ENCODE data around the gene ETS2. TPM values are rescaled to one million over a fixed set of nuclear protein-coding genes. Genes with fewer than 3 reads are reported as not detected.

The ETS2 gene
- total RNA-seq, 2 donors from 2014 or later = 31.4 to 37.2 TPM

DNA sequence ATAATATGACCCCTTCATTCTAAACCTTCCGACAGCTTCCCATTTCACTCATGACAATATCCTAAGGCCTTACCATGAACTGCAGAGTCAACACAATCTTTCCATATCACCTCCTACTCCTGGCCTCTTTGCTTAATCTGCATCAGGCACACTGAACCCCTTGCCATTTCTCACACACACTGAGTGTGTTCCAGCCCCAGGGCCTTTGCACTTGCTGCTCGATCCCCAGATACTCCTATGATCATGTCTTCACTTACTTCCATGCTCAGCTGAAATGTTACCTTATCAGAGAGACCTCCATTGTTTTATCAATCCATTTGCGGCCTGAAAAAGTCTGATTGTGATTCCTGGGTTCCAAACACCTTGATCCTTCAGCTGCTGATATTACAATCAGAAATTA is 47.0 kb downstream of the ETS2 start:
- H3K9me3 ChIP-seq = no peaks in the 10 kb centered on the region
- TF ChIP-seq, protein P1, sequence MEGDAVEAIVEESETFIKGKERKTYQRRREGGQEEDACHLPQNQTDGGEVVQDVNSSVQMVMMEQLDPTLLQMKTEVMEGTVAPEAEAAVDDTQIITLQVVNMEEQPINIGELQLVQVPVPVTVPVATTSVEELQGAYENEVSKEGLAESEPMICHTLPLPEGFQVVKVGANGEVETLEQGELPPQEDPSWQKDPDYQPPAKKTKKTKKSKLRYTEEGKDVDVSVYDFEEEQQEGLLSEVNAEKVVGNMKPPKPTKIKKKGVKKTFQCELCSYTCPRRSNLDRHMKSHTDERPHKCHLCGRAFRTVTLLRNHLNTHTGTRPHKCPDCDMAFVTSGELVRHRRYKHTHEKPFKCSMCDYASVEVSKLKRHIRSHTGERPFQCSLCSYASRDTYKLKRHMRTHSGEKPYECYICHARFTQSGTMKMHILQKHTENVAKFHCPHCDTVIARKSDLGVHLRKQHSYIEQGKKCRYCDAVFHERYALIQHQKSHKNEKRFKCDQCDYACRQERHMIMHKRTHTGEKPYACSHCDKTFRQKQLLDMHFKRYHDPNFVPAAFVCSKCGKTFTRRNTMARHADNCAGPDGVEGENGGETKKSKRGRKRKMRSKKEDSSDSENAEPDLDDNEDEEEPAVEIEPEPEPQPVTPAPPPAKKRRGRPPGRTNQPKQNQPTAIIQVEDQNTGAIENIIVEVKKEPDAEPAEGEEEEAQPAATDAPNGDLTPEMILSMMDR (IDR thresholded peaks at IDR 0.05) = no peak
- peaks cover 0 to 9% of the 10 kb centered on the region in 2 donors for H3K4me1 ChIP-seq
- DNase-seq (ENCODE audit: low spot score) = no peak
- no peak overlapping the region for H3K27ac ChIP-seq
- no peaks in the 10 kb centered on the region for H3K27me3 ChIP-seq
- H3K36me3 ChIP-seq = no peaks in the 10 kb centered on the region
- no peak overlapping the region for H3K4me3 ChIP-seq

DNA sequence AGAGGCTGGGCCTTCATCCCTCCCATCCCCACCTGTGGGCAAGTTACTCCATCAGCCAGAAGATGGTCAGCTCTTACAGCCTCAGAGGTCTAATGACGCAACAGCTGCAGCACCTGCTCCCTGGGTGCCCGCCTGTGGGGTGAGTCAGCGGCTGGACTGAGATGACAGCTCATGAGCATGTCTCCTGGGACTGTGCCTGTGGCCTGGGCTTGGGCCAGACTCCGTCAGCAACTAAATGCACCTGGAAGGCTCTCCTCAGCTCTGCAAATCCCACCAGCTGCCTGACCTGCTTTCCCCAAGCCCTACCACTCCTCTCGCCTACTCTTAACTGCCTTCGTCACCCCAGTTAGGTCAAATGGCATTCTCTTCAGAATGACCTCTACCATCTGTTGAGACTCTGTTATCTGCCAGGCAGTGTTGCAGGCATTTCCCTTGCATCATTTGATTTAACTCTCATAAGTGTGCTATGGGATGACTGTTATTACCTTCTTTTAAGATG is 47.7 kb downstream of the ETS2 start:
- DNase-seq (ENCODE audit: low spot score) = no peak

DNA sequence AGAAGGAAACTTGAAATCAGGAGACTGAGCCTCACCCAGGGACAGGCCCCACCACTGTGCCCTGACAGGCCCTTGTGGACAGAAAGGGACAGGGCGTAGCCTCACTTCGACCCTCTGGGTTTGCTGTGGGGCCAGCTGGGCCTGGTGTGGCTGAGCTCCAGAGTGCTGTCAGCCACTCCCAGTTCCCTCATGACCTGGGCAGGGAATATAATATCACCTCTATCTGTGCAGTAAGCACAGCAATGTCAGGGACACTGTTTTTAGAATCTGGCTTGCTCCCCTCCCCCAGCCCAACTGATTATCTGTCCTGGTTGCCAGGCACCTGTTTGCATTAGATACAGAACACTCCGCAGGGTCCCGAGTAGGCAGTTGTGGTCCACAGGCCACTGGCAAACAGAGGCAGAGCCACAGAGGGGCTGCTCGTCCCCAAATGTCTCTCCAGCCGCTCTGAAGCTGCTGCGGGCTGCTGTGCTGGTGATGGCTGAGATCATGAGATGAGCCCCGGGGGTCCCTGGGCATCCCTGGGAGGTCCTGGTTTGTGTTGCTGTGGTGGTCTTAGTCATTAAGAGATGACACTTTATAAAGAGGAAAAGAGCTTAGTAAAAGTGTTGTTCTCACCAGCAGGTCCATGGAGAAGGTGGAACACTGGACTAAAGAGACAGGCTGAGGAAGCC is 51.6 kb downstream of the ETS2 start:
- no peaks in the 10 kb centered on the region for H3K36me3 ChIP-seq
- no peaks in the 10 kb centered on the region for H3K27me3 ChIP-seq
- TF ChIP-seq, protein P1 (IDR thresholded peaks at IDR 0.05) = no peak
- H3K4me1 ChIP-seq = peaks cover 0 to 7% of the 10 kb centered on the region in 2 donors
- DNase-seq (ENCODE audit: low spot score) = no peak
- H3K9me3 ChIP-seq = no peaks in the 10 kb centered on the region
- no peak overlapping the region for H3K4me3 ChIP-seq
- H3K27ac ChIP-seq = no peak overlapping the region

More for the DNA sequence above, 47.7 kb downstream of the ETS2 start:
- H3K4me1 ChIP-seq = peaks cover 0 to 7% of the 10 kb centered on the region in 2 donors
- no peaks in the 10 kb centered on the region for H3K27me3 ChIP-seq
- H3K27ac ChIP-seq = no peak overlapping the region
- no peaks in the 10 kb centered on the region for H3K36me3 ChIP-seq
- H3K4me3 ChIP-seq = no peak overlapping the region
- TF ChIP-seq, protein P1 (IDR thresholded peaks at IDR 0.05) = no peak
- H3K9me3 ChIP-seq = no peaks in the 10 kb centered on the region

DNA sequence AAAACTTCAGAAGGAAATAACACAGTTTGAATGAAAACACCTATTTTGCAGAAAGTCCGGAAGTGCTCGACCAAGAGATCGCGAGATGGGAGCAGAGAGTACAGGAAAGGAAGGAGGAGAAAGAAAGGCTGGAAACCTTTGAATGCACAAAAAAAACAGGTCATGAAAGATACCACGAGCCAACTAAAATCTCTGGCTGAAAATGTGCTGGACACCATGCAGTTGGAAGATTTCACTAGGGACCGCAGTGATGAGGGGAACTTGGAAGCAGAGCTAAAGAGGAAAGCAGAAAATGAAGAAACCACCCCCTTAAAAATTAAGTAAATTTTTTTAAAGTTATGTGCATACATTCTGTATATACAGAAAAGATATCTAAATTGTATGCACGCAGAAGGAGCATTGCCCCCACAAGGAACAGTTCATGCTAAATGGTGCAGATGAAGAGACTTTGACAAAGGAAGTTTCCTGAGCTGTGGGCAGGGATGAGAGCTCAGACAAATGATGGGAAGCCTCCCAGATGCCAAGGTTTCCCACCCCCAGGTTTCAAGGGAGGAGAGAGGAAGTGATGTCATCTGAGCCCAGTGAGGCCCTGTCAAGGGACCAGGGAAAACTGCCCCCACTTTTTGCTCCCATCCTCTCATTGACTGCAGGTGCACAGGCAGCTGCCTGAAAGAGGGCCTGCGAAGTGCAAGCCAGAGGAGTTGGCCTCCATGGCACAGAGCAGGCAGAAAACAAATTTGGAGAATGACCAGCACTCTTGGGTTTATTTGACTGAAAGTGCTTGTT is 52.5 kb downstream of the ETS2 start:
- Histone ChIP-seq H3K4me3 (no peak overlapping the region), H3K27ac (no peak overlapping the region), H3K4me1 (peaks cover 0 to 7% of the 10 kb centered on the region in 2 donors), H3K27me3 (no peaks in the 10 kb centered on the region), H3K36me3 (no peaks in the 10 kb centered on the region), H3K9me3 (no peaks in the 10 kb centered on the region)
- DNase-seq (ENCODE audit: low spot score) = no peak
- TF ChIP-seq, protein P1 (IDR thresholded peaks at IDR 0.05) = no peak

DNA sequence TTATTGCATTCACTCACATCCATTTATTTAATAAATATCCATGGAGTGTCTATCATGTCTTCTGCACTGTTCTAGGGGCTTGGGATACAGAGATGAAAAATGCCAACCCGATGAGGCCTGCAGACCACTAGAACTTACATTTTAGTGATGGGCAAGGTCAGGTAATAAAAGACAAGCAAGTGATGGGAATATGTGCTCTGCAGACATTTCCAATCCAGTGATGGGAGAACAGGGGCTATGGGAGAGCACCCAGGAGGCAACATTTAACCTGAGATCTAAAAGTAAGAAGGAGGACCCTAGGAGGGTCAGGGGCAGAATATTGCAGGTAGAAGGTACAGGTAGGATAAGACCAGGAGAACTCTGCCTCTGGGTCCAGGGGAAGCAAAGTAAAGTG is 53.1 kb downstream of the ETS2 start:
- no peaks in the 10 kb centered on the region for H3K9me3 ChIP-seq
- no peak overlapping the region for H3K27ac ChIP-seq
- no peaks in the 10 kb centered on the region for H3K27me3 ChIP-seq
- TF ChIP-seq, protein P1 (IDR thresholded peaks at IDR 0.05) = no peak
- H3K36me3 ChIP-seq = no peaks in the 10 kb centered on the region
- peaks cover 0 to 7% of the 10 kb centered on the region in 2 donors for H3K4me1 ChIP-seq
- no peak overlapping the region for H3K4me3 ChIP-seq
- no peak for DNase-seq (ENCODE audit: low spot score)

Data from right atrium auricular region (tissue), 2 donors.